K562 (cell line): ENCODE data around the gene ANXA2. TPM values are rescaled to one million over a fixed set of nuclear protein-coding genes. Genes with fewer than 3 reads are reported as not detected.

Experiments
- ATAC-seq: fragments of 200-7000 bp; cut with Tn5 transposase; 3 replicates; pipeline ENCODE4 v1.9.1; 2020; ENCODE audit warnings: moderate library complexity
- BruUV-seq: library from RNA; stranded (reverse); fragments of 400-500 nt; replicated peaks from 2 replicates; lab custom pipeline; 2021; lab: Mats Ljungman, UMichigan
- CTCF ChIA-PET: fragments of 300-600 bp; formaldehyde crosslinking; extraction: SDS; loops from one replicate; lab custom pipeline; 2021; ENCODE audit warnings: low intra/inter-chr PET ratio; lab: Yijun Ruan, JAX
- POLR2A ChIA-PET: fragments of 300-600, 350-650 bp; sonication (Branson Sonifier 250); formaldehyde crosslinking; extraction: SDS; loops from one replicate; lab custom pipeline; 2021; ENCODE audit warnings: antibody characterized with exemption, inconsistent platforms; lab: Yijun Ruan, JAX
- DNase-seq, 4 experiments: peaks; one replicate each; pipeline versions ENCODE4 v3.0.0 to v3.0.0-alpha.2; 2011 to 2018; ENCODE audit warnings: low spot score in 3 of 4, mixed read lengths in 3 of 4; ENCODE audit errors: extremely low read depth in 1 of 4
- FAIRE-seq: peaks from 2 replicates; lab custom pipeline; 2011; peaks lifted over from hg19 to GRCh38; lab: Jason Lieb, UNC
- H2AFZ ChIP-seq: 2 replicates; pipeline ENCODE4 v1.6.0; 2011; ENCODE audit warnings: low read depth, low read length, control low read depth, inconsistent platforms
- H3K27ac ChIP-seq: fragments of 200-600 bp; 3 replicates; pipeline ENCODE4 v1.8.0; 2011; ENCODE audit warnings: low read depth, mild to moderate bottlenecking, control low read depth, inconsistent platforms, low read length, moderate library complexity, mixed read lengths; ENCODE audit errors: extremely low read depth
- H3K27me3 ChIP-seq, 2 experiments: fragments of 300-600 bp in 1 of 2; 2 replicates in 1 of 2; 3 replicates in 1 of 2; pipeline versions ENCODE4 v1.6.0 to v1.8.0; 2011; ENCODE audit warnings: inconsistent platforms in 2 of 2, low read length in 2 of 2, mild to moderate bottlenecking in 1 of 2, mixed read lengths in 1 of 2, moderate library complexity in 1 of 2; ENCODE audit not compliant: control insufficient read depth in 2 of 2, insufficient read depth in 2 of 2
- H3K36me3 ChIP-seq: fragments of 300-600 bp; 3 replicates; pipeline ENCODE4 v1.8.0; 2011; ENCODE audit warnings: mild to moderate bottlenecking, low read length, inconsistent platforms; ENCODE audit not compliant: control insufficient read depth, insufficient read depth
- H3K4me1 ChIP-seq, 2 experiments: fragments of 200-600 bp in 1 of 2; replicated peaks in 1 of 2; 2 replicates in 1 of 2; 3 replicates in 1 of 2; pipeline versions ENCODE4 v1.5.1 to v1.8.0; 2011; ENCODE audit warnings: inconsistent platforms in 2 of 2, low read length in 2 of 2, mild to moderate bottlenecking in 1 of 2, mixed read lengths in 1 of 2, moderate library complexity in 1 of 2; ENCODE audit not compliant: control insufficient read depth in 2 of 2, insufficient read depth in 2 of 2
- H3K4me2 ChIP-seq: 2 replicates; pipeline ENCODE4 v1.6.1; 2011; ENCODE audit warnings: low read length, control low read depth, inconsistent platforms, mixed read lengths; ENCODE audit not compliant: insufficient read depth
- H3K4me3 ChIP-seq: fragments of 200-600 bp; sonication (generic), shearing (Covaris generic); 2 replicates; pipeline ENCODE4 v1.5.1; 2016; ENCODE audit warnings: control low read depth, inconsistent platforms
- H3K79me2 ChIP-seq: fragments of 200-600 bp; 3 replicates; pipeline ENCODE4 v1.8.0; 2011; ENCODE audit warnings: low read length, inconsistent platforms; ENCODE audit not compliant: control insufficient read depth, insufficient read depth
- H3K9ac ChIP-seq, 2 experiments: 2 replicates each; pipeline versions ENCODE4 v1.6.0 to v1.6.1; 2011; ENCODE audit warnings: low read depth in 2 of 2, low read length in 2 of 2, control low read depth in 1 of 2, inconsistent platforms in 1 of 2, mild to moderate bottlenecking in 1 of 2, mixed read lengths in 1 of 2; ENCODE audit not compliant: insufficient read depth in 1 of 2
- H3K9me1 ChIP-seq: one replicate; pipeline ENCODE4 v1.6.0; 2011; ENCODE audit warnings: inconsistent platforms, mild to moderate bottlenecking, low read length, moderate library complexity; ENCODE audit not compliant: control insufficient read depth, insufficient read depth
- H3K9me3 ChIP-seq: replicated peaks from 2 replicates; pipeline ENCODE4 v1.5.1; 2011; ENCODE audit warnings: low read depth, low read length, inconsistent platforms; ENCODE audit not compliant: control insufficient read depth, insufficient read depth
- H4K20me1 ChIP-seq: replicated peaks from 2 replicates; pipeline ENCODE4 v1.6.1; 2011; ENCODE audit warnings: low read length, inconsistent platforms, mixed read lengths; ENCODE audit not compliant: control insufficient read depth, insufficient read depth
- CBX1 ChIP-seq: sonication (generic); IDR thresholded peaks from 2 replicates; pipeline ENCODE4 v1.6.1; 2016; ENCODE audit warnings: antibody characterized with exemption, low read depth, mild to moderate bottlenecking
- CEBPG ChIP-seq, 3 experiments: fragments of 200-800 bp in 1 of 3; sonication (Bioruptor generic) in 1 of 3; sonication (generic) in 1 of 3; formaldehyde crosslinking in 1 of 3; IDR thresholded peaks in 2 of 3; conservative IDR thresholded peaks in 1 of 3; 2 replicates each; pipeline versions ENCODE4 v1.6.1 to v1.8.0; 2016 to 2022; ENCODE audit warnings: missing compliant biosample characterization in 2 of 3, missing genetic modification characterization in 2 of 3, mild to moderate bottlenecking in 1 of 3, missing genetic modification reagents in 1 of 3
- CREBBP ChIP-seq: IDR thresholded peaks from one replicate; pipeline ENCODE4 v1.6.1; 2012; ENCODE audit warnings: low read depth, mild to moderate bottlenecking, control low read depth, inconsistent platforms, low read length
- FUS ChIP-seq: fragments of 200-400 bp; formaldehyde crosslinking; optimal IDR thresholded peaks from 2 replicates; pipeline ENCODE3; 2017; ENCODE audit warnings: low read depth, low read length
- JUNB ChIP-seq: fragments of 450-650 bp; formaldehyde crosslinking; conservative IDR thresholded peaks from 2 replicates; pipeline ENCODE4 v1.4.0; 2020; ENCODE audit warnings: mild to moderate bottlenecking
- MYBL2 ChIP-seq, 2 experiments: fragments of 450-650 bp in 1 of 2; sonication (generic) in 1 of 2; formaldehyde crosslinking in 1 of 2; IDR thresholded peaks; 2 replicates each; pipeline versions ENCODE4 v1.6.1 to v1.8.1; 2017 to 2022; ENCODE audit warnings: borderline replicate concordance in 1 of 2, inconsistent platforms in 1 of 2, low read depth in 1 of 2, mild to moderate bottlenecking in 1 of 2, missing genetic modification reagents in 1 of 2, moderate library complexity in 1 of 2
- NELFE ChIP-seq: IDR thresholded peaks from 2 replicates; pipeline ENCODE4 v1.6.1; 2011; ENCODE audit warnings: mild to moderate bottlenecking; ENCODE audit not compliant: insufficient read depth, insufficient read length
- NR0B1 ChIP-seq: fragments of 450-650 bp; IDR thresholded peaks from one replicate; pipeline ENCODE4 v1.6.1; 2018; ENCODE audit warnings: mild to moderate bottlenecking, moderate library complexity; ENCODE audit not compliant: partially characterized antibody
- NUFIP1 ChIP-seq: fragments of 450-650 bp; IDR thresholded peaks from 2 replicates; pipeline ENCODE4 v1.6.1; 2018; ENCODE audit not compliant: partially characterized antibody
- SIN3A ChIP-seq, 2 experiments: fragments of 150-350 bp in 1 of 2; IDR thresholded peaks; 2 replicates each; pipeline ENCODE4 v1.6.1; 2011 to 2016; ENCODE audit warnings: borderline replicate concordance in 2 of 2, low read depth in 2 of 2, low read length in 2 of 2, mild to moderate bottlenecking in 2 of 2, moderate library complexity in 2 of 2; ENCODE audit not compliant: control insufficient read depth in 1 of 2
- ZBTB49 ChIP-seq: sonication (generic); formaldehyde crosslinking; IDR thresholded peaks from 2 replicates; pipeline ENCODE4 v1.8.0; 2022; ENCODE audit warnings: missing genetic modification reagents, mild to moderate bottlenecking, borderline replicate concordance
- ZC3H4 ChIP-seq: sonication (generic); formaldehyde crosslinking; IDR thresholded peaks from 2 replicates; pipeline ENCODE4 v1.9.0; 2021; ENCODE audit warnings: missing genetic modification reagents, borderline replicate concordance
- ZNF583 ChIP-seq: fragments of 250-450 bp; sonication (Bioruptor Pico); IDR thresholded peaks from 2 replicates; pipeline ENCODE4 v1.4.0; 2020
- ZNF586 ChIP-seq: fragments of 450-650 bp; formaldehyde crosslinking; conservative IDR thresholded peaks from 2 replicates; pipeline ENCODE4 v1.4.0; 2020; ENCODE audit warnings: mild to moderate bottlenecking, moderate library complexity
- ZNF740 ChIP-seq, 3 experiments: fragments of 200-800 bp in 1 of 3; sonication (Bioruptor generic) in 1 of 3; sonication (generic) in 1 of 3; formaldehyde crosslinking in 1 of 3; IDR thresholded peaks; 2 replicates each; pipeline versions ENCODE4 v1.6.1 to v1.8.0; 2016 to 2022; ENCODE audit warnings: mild to moderate bottlenecking in 2 of 3, missing compliant biosample characterization in 2 of 3, missing genetic modification characterization in 2 of 3, missing genetic modification reagents in 1 of 3
- WGBS: fragments of 100-300 bp; shearing (Covaris generic); methylation state at CpG from one replicate; pipeline ENCODE4 v1.1.6; 2016; ENCODE audit warnings: low coverage, mixed read lengths; ENCODE audit not compliant: insufficient coverage; ENCODE audit errors: missing lambda C conversion rate; 5-methylcytosine and 5-hydroxymethylcytosine counted together
- in situ Hi-C: fragments of 300-500 bp; cut with MboI; formaldehyde crosslinking; loops from 4 replicates; pipeline ENCODE4 v1.15.0; 2018; ENCODE audit warnings: inconsistent platforms, mixed read lengths
- intact Hi-C: fragments of 100-400 bp; cut with micrococcal nuclease; formaldehyde crosslinking; loops from 2 replicates; pipeline ENCODE4 v1.14.2; 2022
- polyA plus RNA-seq, 8 experiments: library from polyadenylated mRNA; depleted of rRNA in 4 of 8; stranded (reverse) in 5 of 8; unstranded in 3 of 8; fragments of >200 nt; fragmentation: Nextera tagmentation in 2 of 8; fragmentation: Illumina TruSeq in 1 of 8; extraction: Ambion mirVana in 2 of 8; extraction: Trizol in 1 of 8; gene quantifications; 2 replicates each; pipeline versions ENCODE4 v1.2.1 to v1.2.3, GENCODE V29; 2011 to 2014; ENCODE audit warnings: inconsistent platforms in 1 of 8, missing spikeins in 1 of 8
- total RNA-seq, 7 experiments: library from RNA; depleted of rRNA in 6 of 7; stranded (reverse); fragments of >200 nt in 6 of 7; fragmentation: Illumina TruSeq in 2 of 7; extraction: Trizol in 2 of 7; gene quantifications; 2 replicates each; pipeline versions ENCODE4 v1.2.1 to v1.2.3, GENCODE V29; 2011 to 2021; ENCODE audit warnings: low replicate concordance in 1 of 7

The ANXA2 gene
- total and polyA plus RNA-seq, 9 of the 15 experiments (the other 6 are each of a cell fraction or from before 2014, with no cell fraction given), result 301 to 1,102 (median 452) TPM

- TF ChIP-seq ZBTB49 (CRISPR knock-in tag) (no peak), CREBBP (no peak), NR0B1 (no peak), SIN3A (IDR thresholded peaks at IDR 0.05; ENCODE audit: borderline replicate concordance in 2 of 2, control insufficient read depth in 1 of 2, low read depth in 2 of 2, low read length in 2 of 2) (no peak), NUFIP1 (no peak), NELFE (no peak)
Observed at GRCh38 chr15:60375306-60375705, 22.5 kb downstream of the ANXA2 start (continued).

- no peaks in the 10 kb centered on the region for H3K9me3 ChIP-seq
- no peak overlapping the region for H2AFZ ChIP-seq
- intact Hi-C loops (no loop called here), in situ Hi-C loops (no loop called here)
- peaks cover 82% of the 10 kb centered on the region for H3K36me3 ChIP-seq
- FAIRE-seq (no peak), ATAC-seq (no peak), DNase-seq (no peak)
- 0 out of 2 replicates have a peak, but pooled peaks cover 9% of the 10 kb centered on the region for H4K20me1 ChIP-seq
- H3K79me2 ChIP-seq, result no peaks in the 10 kb centered on the region; the same call in 2 of the 3 replicates
- no peak overlapping the region for H3K27ac ChIP-seq
- WGBS, result 80% methylated on average over 7 of the region's 7 CpGs
- H3K4me1 ChIP-seq, result no peaks in the 10 kb centered on the region; a peak in 1 of 5 replicates
- ChIA-PET CTCF (no interaction called here), POLR2A (interaction anchor here (0.6 to 1.6 kb wide), 6 partner anchors 9 to 1129 kb away, joined by 3 to 6 read pairs (median 4); partner anchors contain the start of gene ANXA2)
- no peak overlapping the region for H3K4me3 ChIP-seq
- H3K27me3 ChIP-seq, result no peaks in the 10 kb centered on the region
- BruUV-seq, result no TSS peak
- TF ChIP-seq JUNB (CRISPR knock-in tag), result no peak
- no peak for TF ChIP-seq MYBL2 (IDR thresholded peaks at IDR 0.05; ENCODE audit: low read depth)
- no peak for TF ChIP-seq MYBL2 (CRISPR knock-in tag; IDR thresholded peaks at IDR 0.05; ENCODE audit: borderline replicate concordance)
- no peak for TF ChIP-seq FUS
- no peak for TF ChIP-seq ZNF586 (CRISPR knock-in tag)
- TF ChIP-seq ZNF740 (CRISPR knock-in tag; IDR thresholded peaks at IDR 0.05), result no peak
- TF ChIP-seq ZNF740 (tag; IDR thresholded peaks at IDR 0.05), result no peak
- TF ChIP-seq ZNF583 (CRISPR knock-in tag), result no peak
- no peak for TF ChIP-seq CBX1
- no peak for TF ChIP-seq CEBPG (CRISPR knock-in tag; IDR thresholded peaks at IDR 0.05)
- no peak for TF ChIP-seq CEBPG (tag; conservative IDR thresholded peaks at IDR 0.05 in 1 of 2, IDR thresholded peaks at IDR 0.05 in 1 of 2)
- no peak for TF ChIP-seq ZC3H4 (CRISPR knock-in tag)
- no peaks in the 10 kb centered on the region for H3K9me1 ChIP-seq
- no peak overlapping the region for H3K9ac ChIP-seq
- no peak overlapping the region for H3K4me2 ChIP-seq
Observed at GRCh38 chr15:60374628-60375081, 23.1 kb downstream of the ANXA2 start.
